Upper lobe of left lung (tissue), 4 donors: ENCODE results near the gene HEATR5A.

Experiments
- EP300 ChIP-seq, 4 donors: sonication (generic); formaldehyde crosslinking; IDR thresholded peaks; one replicate each; pipeline ENCODE4 v1.5.1; 2017; ENCODE audit warnings: antibody characterized with exemption in 4 of 4, control low read depth in 2 of 4
- TF ChIP-seq, protein P1 (sequence below), 6 experiments: fragments of 450-650 bp in 4 of 6; fragments of 200-600 bp in 2 of 6; sonication (generic) in 2 of 6; IDR thresholded peaks; one replicate each; pipeline ENCODE4 v1.5.1; 2016 to 2019; ENCODE audit warnings: antibody characterized with exemption in 6 of 6

DNA sequence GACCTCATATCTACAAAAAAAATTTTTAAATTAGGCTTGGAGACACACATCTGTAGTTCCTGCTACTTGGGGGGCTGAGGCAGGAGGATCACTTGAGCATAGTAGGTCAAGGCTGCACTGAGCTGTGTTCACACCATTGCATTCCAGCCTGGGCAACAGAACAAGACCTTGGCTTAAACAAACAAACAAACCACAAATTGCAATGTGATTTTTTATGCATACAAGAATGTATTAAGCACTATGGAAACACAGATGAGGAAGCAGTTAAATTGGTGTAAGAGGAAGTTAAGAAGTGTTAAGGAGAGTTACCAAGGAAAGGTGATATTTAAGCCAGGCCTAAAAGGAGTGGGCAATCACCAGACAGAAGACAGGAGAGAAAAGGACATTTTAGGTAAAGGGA lies 129.1 kb downstream of the HEATR5A start:
- TF ChIP-seq, protein P1, sequence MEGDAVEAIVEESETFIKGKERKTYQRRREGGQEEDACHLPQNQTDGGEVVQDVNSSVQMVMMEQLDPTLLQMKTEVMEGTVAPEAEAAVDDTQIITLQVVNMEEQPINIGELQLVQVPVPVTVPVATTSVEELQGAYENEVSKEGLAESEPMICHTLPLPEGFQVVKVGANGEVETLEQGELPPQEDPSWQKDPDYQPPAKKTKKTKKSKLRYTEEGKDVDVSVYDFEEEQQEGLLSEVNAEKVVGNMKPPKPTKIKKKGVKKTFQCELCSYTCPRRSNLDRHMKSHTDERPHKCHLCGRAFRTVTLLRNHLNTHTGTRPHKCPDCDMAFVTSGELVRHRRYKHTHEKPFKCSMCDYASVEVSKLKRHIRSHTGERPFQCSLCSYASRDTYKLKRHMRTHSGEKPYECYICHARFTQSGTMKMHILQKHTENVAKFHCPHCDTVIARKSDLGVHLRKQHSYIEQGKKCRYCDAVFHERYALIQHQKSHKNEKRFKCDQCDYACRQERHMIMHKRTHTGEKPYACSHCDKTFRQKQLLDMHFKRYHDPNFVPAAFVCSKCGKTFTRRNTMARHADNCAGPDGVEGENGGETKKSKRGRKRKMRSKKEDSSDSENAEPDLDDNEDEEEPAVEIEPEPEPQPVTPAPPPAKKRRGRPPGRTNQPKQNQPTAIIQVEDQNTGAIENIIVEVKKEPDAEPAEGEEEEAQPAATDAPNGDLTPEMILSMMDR (IDR thresholded peaks at IDR 0.05), result no peak
- no peak for TF ChIP-seq EP300 (IDR thresholded peaks at IDR 0.05)
